GM12865 (cell line): Measurements from ENCODE around the gene DTNBP1.

Experiments used
- DNase-seq: peaks from one replicate; pipeline ENCODE4 v3.0.0; 2010; ENCODE audit warnings: low read depth
- H3K4me3 ChIP-seq: 2 replicates; pipeline ENCODE4 v1.5.1; 2011; ENCODE audit warnings: mild to moderate bottlenecking, low read depth, low read length, control low read depth
- CTCF ChIP-seq: IDR thresholded peaks from 2 replicates; pipeline ENCODE4 v1.5.1; 2011; ENCODE audit warnings: low read length, control low read depth, low read depth, inconsistent platforms; ENCODE audit not compliant: insufficient read depth; ENCODE audit errors: missing control alignments

Gene DTNBP1

GRCh38 chr6:15691250-15691869 is 28.5 kb upstream of the DTNBP1 start:
- TF ChIP-seq CTCF = peak; percentile 100
- peak overlapping the region; percentile 38 for H3K4me3 ChIP-seq
- DNase-seq = peak; percentile 95

DNA sequence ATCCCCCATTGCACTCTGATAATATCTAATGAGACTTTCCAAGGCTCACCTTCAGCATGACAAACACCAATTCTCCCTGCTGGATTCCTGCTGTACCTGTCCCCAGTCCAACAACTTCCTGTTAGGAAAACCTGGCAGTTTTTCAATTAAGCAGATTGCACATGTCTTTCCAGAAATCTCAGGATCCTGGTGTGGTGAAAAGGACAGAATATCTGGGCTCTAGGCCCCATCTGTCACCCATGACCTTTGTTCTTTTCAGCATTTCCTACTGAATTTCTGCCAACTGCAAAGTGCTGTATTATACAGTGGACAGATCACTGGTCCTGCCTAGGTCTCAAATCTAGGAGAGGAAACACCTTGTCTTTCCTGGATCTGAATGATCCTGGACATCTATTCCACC is 27.7 kb upstream of the DTNBP1 start:
- TF ChIP-seq CTCF = no peak
- no peak for DNase-seq
- H3K4me3 ChIP-seq = no peak overlapping the region

GRCh38 chr6:15689586-15690482 is 27.0 kb upstream of the DTNBP1 start:
- no peak overlapping the region for H3K4me3 ChIP-seq
- TF ChIP-seq CTCF = no peak
- DNase-seq = no peak

DNA sequence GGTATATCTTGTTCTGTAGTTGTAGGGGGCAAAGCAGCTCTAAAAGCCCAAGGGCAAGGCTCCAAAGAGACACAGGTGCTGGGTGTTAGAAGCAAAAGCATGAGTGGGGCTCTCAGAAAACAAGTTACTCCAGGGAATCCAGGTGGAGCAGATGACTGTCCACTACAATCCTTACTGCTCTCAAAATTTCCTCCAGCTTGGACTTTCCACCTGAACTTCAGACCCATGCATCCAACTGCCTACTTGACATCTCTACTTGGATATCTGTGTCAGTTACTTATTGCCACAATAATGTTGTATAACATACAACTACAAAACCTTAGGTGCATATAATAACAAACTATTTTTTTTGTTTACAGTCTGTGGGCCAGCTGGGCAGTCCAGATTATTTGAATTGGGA is 22.8 kb upstream of the DTNBP1 start:
- DNase-seq = no peak
- no peak overlapping the region for H3K4me3 ChIP-seq
- TF ChIP-seq CTCF = no peak

DNA sequence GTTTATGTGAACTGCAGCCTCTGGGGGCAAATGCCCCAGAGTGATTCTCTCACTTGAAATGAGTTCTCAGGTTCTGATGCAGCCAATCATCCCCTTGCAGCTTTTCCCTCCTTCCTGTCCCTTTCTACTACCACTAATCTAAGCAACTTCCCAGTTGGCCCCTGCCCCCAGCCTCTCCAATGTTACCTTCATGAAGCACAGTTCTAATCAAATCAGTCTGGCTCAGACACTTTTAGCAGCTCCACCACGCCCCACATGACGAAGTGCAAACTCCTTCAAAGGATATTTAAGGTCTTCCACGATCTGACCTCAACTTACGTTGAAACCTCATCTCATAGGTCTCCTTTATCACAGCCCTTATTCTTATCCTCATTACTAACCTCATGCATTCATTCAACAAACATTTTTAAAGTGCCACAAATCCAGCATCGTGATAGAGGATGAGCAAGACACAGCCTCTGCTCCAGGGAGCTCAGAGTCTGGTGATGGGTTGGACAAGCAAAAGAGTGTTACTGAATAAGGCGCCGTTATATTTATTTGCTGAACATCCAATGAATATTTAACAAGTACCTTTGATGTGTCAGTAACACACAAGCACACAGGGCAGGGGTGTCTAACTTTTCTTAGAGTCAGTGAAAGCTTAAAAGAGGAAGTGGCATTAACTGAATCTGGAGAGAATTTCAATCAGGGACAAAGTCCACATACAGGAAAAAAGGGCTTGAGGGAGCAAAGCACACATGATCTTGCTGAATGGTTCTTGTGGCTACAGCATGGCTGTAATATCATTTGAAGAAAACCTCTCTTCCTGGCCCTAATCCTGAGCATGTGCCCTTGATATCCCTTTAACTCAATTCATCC is 20.4 kb upstream of the DTNBP1 start:
- H3K4me3 ChIP-seq = no peak overlapping the region
- peak; percentile 25 for DNase-seq
- TF ChIP-seq CTCF = no peak

- no peak overlapping the region for H3K4me3 ChIP-seq
- TF ChIP-seq CTCF = no peak
- DNase-seq = no peak
These were observed 19.1 kb upstream of the DTNBP1 start for GRCh38 chr6:15681946-15682345.
